ENCODE results near the gene CIP2A.

Gene CIP2A

GRCh38 chr3:108510496-108510895 is 78.7 kb downstream of the CIP2A start, which contains the start of gene MYH15:
TSS of gene MYH15 (minus strand) at chr3:108510596. CDS start at chr3:108510530, 66 bp downstream.
- no peak for DNase-seq (ENCODE audit: low spot score)

DNA sequence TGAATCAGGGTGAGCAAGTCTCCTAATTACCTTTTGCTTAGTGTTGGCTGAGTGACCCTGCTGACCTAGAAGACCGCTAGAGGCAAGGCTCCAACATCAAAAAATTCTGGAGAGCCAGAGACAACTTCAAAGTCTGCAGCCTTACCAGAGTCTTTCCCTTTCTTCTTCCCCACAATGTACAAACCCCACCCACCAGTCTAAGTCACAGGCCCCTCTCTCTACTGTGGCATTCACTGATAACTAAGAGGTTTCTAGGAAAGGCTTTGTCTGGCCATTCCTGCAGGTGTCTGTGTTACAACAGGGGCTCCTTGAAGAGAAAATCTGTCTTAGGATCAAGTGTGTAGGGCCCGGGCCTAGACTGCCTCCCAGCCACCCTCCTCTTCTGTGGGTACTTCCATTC is 79.4 kb downstream of the CIP2A start:
- no peak for DNase-seq (ENCODE audit: low spot score)

- no peak for DNase-seq (ENCODE audit: low spot score)
Observed at GRCh38 chr3:108509263-108509662, 80.0 kb downstream of the CIP2A start.

DNA sequence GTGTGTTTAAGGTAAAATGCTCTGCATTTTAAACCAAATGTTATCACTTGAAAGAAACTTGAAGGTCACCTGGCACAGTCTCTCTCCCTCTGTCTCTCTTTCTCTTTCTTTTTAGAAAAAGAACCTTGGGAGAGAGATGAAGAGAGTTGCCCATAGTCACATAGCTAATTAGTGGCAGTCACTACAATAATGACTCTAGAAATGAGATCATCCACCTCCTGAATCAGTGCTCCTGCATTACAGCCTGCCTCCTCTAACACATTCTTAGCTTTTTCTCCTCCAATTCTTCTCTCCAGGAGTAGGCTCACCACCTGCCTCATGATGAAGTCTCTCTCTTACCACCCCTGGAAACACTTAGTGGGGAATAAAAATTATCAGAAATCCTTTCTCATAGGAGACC is 81.3 kb downstream of the CIP2A start:
- DNase-seq (ENCODE audit: low spot score), result no peak

- DNase-seq (ENCODE audit: low spot score), result no peak
Observed at GRCh38 chr3:108505811-108506210, 83.4 kb downstream of the CIP2A start.

DNA sequence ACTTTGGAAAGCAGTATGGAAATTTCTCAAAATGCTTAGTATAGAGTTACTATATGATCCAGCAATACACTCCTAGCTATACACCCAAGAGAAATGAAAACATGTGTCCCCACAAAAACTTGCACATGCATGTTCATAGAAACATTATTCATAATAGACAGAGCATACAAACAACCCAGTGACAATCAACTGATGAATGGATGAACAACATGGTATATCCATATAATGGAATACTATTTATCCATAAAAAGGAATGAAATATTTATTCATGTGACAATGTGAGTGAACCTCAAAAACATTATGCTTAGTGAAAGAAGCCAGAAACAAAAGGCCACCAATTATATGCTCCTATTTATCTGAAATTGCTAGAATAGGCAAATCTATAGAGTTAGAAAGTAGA is 85.5 kb downstream of the CIP2A start:
- no peak for DNase-seq (ENCODE audit: low spot score)

DNA sequence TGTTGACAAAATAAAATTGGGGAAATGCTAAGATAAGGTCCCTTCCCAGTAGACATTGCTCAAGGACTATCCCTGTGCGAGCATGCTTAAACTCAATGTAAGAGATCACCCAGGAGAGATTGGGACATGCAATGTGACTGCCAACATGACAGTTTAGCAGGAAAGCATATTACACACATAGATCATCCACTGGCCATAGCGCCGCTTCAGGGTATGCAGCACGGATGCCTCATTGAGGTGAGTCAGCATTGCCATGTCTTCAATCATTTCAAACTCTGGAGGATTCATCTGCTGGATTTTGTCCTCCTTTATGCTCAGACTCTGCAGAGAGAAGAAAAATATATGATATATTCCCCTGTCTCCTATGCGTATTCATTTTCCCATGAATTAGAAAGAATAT is 87.7 kb downstream of the CIP2A start:
- DNase-seq (ENCODE audit: low spot score), result no peak

DNA sequence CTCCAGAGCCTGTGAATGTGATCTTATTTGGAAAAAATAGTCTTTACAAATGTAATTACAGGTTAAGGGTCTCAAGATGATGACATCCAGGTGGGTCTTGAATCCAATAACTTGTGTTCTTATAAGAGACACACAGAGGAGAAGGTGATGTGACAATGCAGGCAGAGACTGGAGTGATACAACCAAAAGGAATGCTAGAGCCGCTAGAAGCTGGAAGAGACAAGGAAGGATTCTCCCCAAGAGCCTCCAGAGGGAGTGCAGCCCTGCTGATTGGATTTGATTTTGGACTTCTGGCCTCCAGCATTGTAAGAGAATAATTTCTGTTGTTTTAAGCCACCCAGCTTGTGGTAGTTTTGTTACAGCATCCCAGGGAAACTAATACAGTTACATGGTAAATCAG is 88.5 kb downstream of the CIP2A start:
- DNase-seq (ENCODE audit: low spot score), result no peak

Measured in pons (tissue), 1 donor.